ENCODE results near the gene EIF4B.
A peak's percentile ranks its signal among the peaks of the same experiment; 100 is the strongest.

EIF4B gene

GRCh38 chr12:53047221-53048032 lies 41.2 kb downstream of the EIF4B start:
- peak; percentile 74 for DNase-seq

GRCh38 chr12:53048033-53048779 lies 42.0 kb downstream of the EIF4B start:
- DNase-seq, result peak; percentile 22

GRCh38 chr12:53048780-53049401 lies 42.6 kb downstream of the EIF4B start:
- DNase-seq, result no peak

GRCh38 chr12:53049571-53050318 lies 43.5 kb downstream of the EIF4B start, which contains the start of gene TNS2:
TNS2 (plus strand) TSS chr12:53050065; CDS start chr12:53050186, 121 bp downstream.
- no peak for DNase-seq

DNA sequence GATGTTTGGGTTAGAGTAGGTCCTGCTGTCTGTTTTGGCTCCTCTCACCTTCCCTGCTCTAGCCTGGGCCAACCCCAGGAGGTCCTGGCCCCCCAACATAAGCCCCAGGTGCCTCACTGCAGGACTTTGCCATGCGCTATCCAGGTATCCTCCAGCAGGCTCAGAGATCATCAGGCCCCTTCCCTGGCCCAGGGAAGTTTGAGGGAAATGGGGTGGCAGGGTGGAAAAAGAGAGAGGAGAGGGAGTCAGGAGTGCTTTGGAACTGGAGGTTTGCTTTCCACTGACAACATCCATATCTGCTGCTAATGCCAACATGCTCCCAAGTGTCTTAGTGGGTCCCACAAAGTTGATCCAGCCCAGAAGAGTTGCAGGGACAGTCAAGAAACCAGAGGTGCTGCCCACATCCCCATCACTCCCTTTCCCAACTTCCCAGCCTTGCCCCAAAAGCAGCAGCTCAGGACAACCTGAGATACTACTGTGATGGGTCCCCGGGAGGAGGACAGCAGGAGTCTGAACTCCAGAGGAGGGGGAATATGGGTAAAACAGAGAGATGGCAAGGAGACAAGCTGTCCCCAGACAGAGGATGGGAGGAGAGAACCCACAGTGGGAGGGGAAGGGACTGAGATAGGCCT lies 44.3 kb downstream of the EIF4B start:
- no peak for DNase-seq

GRCh38 chr12:53051058-53051880 lies 45.0 kb downstream of the EIF4B start:
- DNase-seq, result peak; percentile 28

GRCh38 chr12:53051881-53052412 lies 45.7 kb downstream of the EIF4B start:
- no peak for DNase-seq

- DNase-seq, result peak; percentile 46
These were observed 46.4 kb downstream of the EIF4B start for GRCh38 chr12:53052419-53053217.

DNA sequence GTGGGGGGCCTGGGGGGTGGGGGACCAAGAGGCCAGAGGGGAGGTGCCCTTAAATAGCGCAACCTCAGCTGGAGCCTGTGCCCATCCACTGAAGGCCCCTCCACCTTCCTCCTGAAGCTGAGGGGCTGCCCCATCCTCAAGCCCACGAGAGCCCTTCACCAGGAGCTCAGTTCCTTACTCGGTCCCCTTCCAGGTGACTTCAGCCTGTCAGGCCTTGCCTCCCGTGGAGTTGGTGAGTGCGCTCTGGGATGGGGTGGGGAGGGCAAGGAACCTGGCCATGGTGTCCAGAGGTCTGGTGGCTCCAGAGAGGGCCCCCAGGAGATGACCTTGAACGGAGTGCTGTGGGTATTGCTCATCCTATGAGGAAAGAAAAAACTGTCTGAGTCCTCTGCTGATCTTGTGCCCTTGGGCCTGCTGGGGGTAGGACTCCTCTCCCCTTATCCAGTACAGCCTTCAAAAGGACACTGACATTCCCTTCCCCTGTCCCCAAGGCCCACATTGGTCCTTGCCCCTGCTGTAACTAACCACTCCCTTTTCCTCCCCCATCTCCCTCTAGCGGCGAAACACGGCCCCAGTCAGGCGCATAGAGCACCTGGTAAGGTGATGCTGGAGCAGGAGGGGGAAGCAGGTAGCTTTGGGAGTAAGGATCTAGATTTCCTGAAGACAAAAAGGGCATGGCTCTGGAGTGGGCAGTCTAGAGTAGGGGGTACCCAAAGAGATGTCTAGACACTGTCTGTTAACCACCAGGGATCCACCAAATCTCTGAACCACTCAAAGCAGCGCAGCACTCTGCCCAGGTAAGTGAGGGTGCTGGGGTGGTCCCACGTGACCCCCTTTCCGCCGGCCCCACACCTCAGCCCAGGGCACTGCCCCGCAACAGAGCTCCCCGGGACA lies 47.2 kb downstream of the EIF4B start:
- peak; percentile 75 for DNase-seq

DNA sequence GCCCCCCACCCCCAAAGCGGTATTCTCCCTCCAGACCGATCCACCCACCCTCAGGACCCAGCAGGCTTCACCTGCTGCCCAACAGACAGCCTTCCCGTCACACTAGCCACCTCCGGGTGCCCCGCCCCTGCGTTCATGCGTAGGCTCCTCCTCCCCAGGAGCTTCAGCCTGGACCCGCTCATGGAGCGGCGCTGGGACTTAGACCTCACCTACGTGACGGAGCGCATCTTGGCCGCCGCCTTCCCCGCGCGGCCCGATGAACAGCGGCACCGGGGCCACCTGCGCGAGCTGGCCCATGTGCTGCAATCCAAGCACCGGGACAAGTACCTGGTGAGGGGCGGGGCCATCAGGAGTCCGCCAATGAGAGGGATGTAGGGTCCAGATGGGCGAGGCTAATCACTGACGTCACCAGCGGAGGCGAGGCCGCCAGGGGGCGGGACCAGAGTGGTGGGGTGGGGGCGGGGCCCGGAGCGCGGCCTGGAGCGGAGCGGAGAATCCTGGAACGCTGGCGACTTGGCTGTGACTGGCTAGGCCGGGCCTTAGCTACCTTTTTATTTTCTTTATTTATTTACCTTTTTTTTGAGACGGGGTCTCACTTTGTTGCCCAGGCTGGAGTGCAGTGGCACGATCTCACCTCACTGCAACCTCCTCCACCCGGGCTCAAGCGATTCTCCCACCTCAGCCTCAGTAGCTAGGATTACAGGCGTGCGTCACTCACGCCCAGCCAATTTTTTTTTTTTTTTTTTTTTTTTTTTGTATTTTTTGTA lies 48.0 kb downstream of the EIF4B start:
- DNase-seq, result peak; percentile 95

DNA sequence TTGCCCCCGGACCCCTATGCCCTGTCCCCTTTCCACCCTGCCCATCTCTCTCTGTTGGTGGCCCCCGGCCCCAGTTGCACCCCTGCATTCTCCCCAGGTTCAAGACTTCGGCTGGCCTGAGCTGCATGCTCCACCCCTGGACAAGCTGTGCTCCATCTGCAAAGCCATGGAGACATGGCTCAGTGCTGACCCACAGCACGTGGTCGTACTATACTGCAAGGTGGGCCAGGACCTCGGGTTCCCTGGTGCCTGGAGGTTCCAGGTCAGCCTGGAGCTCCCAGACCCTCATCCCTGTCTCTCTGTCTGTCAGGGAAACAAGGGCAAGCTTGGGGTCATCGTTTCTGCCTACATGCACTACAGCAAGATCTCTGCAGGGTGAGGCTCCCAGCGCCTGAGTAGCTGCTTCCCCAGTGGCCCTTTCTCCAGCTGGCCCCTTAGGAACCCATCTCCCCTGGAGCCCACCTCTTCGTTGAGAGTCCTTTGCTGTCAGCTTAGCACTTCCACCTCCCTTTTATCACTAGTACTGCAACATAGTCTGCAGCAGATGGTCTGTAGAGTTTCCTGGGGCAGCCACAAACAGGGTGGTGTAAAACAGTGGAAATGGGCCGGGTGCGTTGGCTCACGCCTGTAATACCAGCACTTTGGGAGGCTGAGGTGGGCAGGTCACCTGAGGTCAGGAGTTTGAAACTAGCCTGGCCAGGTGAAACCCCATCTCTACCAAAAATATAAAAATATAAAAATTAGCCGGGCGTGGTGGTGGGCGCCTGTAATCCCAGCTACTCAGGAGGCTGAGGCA lies 49.4 kb downstream of the EIF4B start:
- no peak for DNase-seq

DNA sequence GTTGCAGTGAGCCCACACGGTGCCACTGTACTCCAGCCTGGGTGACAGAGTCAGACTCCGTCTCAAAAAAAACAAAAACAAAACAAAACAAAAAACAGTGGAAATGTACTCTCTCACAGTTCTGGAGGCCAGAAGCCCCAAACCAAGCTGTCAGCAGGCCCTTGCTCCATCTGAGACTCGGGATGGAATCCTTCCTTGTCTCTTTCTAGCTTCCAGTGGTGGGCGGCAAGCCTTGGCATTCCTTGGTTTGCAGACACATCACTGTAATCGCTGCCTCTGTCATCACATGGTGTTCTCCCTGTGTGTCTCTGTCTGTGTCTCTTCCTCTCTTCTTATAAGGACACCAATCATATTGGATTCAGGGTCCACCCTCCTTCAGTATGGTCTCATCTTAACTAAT lies 50.0 kb downstream of the EIF4B start:
- no peak for DNase-seq

DNA sequence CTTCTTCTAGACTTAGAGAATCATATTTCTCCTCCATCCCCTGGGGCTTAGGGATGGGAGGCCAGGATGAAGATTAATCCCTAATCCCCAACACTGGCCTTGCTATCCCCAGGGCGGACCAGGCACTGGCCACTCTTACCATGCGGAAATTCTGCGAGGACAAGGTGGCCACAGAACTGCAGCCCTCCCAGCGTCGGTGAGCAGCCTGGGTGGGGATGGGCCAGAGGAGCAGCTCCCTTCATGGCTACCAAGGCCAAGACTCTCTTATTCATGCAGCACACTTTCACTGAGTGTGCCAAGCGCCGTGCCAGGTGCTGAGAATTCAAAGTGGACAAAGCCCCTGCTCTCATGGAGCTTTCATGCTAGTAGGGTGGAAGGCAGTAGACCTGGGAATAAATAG lies 50.6 kb downstream of the EIF4B start:
- DNase-seq, result no peak

DNA sequence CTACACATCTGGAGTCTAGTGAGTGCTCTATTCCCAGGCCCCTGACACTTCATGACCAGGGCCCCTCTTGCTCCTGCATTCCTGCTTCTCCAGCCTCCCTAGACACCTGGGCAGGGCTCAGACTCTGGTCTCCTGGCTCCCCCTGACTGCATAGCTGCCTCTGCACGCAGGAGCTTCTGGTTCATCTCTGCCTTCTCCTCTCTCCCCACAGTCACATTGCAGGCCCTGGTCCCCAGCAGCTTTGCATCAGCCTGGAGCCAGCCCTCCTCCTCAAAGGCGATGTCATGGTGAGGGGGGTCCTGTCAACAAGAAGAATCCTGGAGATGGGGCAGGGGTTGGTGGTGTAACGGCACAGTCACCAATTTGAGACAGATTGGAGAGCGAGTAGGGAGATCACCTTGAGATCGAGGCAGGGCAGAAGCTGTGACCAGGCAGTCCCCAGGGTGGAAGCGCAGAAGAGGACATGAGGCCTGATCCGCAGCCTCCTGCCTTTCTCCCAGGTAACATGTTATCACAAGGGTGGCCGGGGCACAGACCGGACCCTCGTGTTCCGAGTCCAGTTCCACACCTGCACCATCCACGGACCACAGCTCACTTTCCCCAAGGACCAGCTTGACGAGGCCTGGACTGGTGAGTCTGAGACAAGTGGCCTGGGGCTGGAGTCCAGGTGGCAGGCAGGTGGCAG lies 51.7 kb downstream of the EIF4B start:
- DNase-seq, result no peak

- no peak for DNase-seq
These were observed 52.6 kb downstream of the EIF4B start for GRCh38 chr12:53058674-53059433.

- DNase-seq, result no peak
These were observed 53.3 kb downstream of the EIF4B start for GRCh38 chr12:53059434-53060063.
